OCI-M2 (cell line): ENCODE measurements around the gene FAM222B.
A peak's percentile ranks its signal among the peaks of the same experiment; 100 is the strongest.

Source experiments
- DNase-seq: peaks from one replicate; lab custom pipeline; 2025; ENCODE audit not compliant: unreplicated experiment; lab: John Stamatoyannopoulos, UW

Gene FAM222B

GRCh38 chr17:28715217-28715616 lies 127.4 kb downstream of the FAM222B start:
- DNase-seq, result no peak

GRCh38 chr17:28714281-28714680 lies 128.3 kb downstream of the FAM222B start:
- no peak for DNase-seq

GRCh38 chr17:28712705-28713415 lies 129.7 kb downstream of the FAM222B start:
- DNase-seq, result no peak

GRCh38 chr17:28712032-28712704 lies 130.4 kb downstream of the FAM222B start:
- no peak for DNase-seq

GRCh38 chr17:28711723-28712031 lies 130.9 kb downstream of the FAM222B start, which contains the start of gene PROCA1:
Gene PROCA1 (minus strand): TSS chr17:28711888. CDS start chr17:28711660, 228 bp downstream.
- no peak for DNase-seq

GRCh38 chr17:28710861-28711722 lies 131.5 kb downstream of the FAM222B start:
- DNase-seq, result peak; percentile 54

GRCh38 chr17:28707339-28707720 lies 135.3 kb downstream of the FAM222B start:
- no peak for DNase-seq

GRCh38 chr17:28706471-28707338 lies 135.9 kb downstream of the FAM222B start:
- DNase-seq, result no peak
